Left lung (tissue), 10 donors: ENCODE data around the gene RTP3. TPM values are rescaled to one million over a fixed set of nuclear protein-coding genes. Genes with fewer than 3 reads are reported as not detected.
"Not testable (repeated sequence)": the region's sequence is repeated elsewhere in the genome, so short reads cannot be mapped to it uniquely, and the experiment has no call there.

Experiments
- ATAC-seq: fragments of 200-7000 bp; cut with Tn5 transposase; one replicate; pipeline ENCODE4 v1.9.1; 2020; ENCODE audit warnings: moderate library complexity
- DNase-seq, 4 donors: peaks; one replicate each; pipeline ENCODE4 v3.0.0-alpha.2; 2013 to 2020
- H3K27ac ChIP-seq, 2 donors: fragments of 200-600 bp; sonication (generic) in 1 of 2; one replicate each; pipeline versions ENCODE4 v1.5.0 to v1.8.0; 2020 to 2021
- H3K27me3 ChIP-seq, 2 donors: fragments of 200-600 bp; sonication (generic) in 1 of 2; one replicate each; pipeline versions ENCODE4 v1.5.0 to v1.8.0; 2020 to 2021
- H3K36me3 ChIP-seq, 2 donors: fragments of 200-600 bp; sonication (generic) in 1 of 2; one replicate each; pipeline versions ENCODE4 v1.5.0 to v1.8.0; 2020 to 2021
- H3K4me1 ChIP-seq, 2 donors: fragments of 200-600 bp; one replicate each; pipeline ENCODE4 v1.8.0; 2021
- H3K4me3 ChIP-seq, 2 donors: fragments of 200-600 bp; sonication (generic) in 1 of 2; one replicate each; pipeline versions ENCODE4 v1.5.0 to v1.8.0; 2020 to 2021; ENCODE audit warnings: mild to moderate bottlenecking in 1 of 2
- H3K9me3 ChIP-seq, 2 donors: fragments of 200-600 bp; sonication (generic) in 1 of 2; one replicate each; pipeline versions ENCODE4 v1.5.0 to v1.8.0; 2020 to 2021
- intact Hi-C, 2 donors: fragments of 100-400 bp; cut with DNase I; formaldehyde crosslinking; loops; one replicate each; pipeline versions ENCODE4 v1.11.2 to v1.14.2; 2022
- polyA plus RNA-seq, 6 donors: library from polyadenylated mRNA; unstranded; fragments of 120-200 nt; gene quantifications; one replicate each; pipeline ENCODE4 v1.2.1, GENCODE V29; 2013; ENCODE audit not compliant: insufficient read length in 6 of 6
- total RNA-seq, 2 donors: library from RNA; stranded (reverse); fragmentation: NEBNext Ultra II Directional; extraction: Animal tissue kit (Norgen Biotek cat#: 25700); gene quantifications; one replicate each; pipeline ENCODE4 v1.2.1, GENCODE V29; 2021
- TF ChIP-seq, protein P1 (sequence below), 2 donors: fragments of 200-600 bp; sonication (generic) in 1 of 2; IDR thresholded peaks; one replicate each; pipeline versions ENCODE4 v1.5.0 to v1.8.0; 2021; ENCODE audit warnings: antibody characterized with exemption in 2 of 2
- donor health status: DM: no; HTN: yes; CAD: no.
- donor health status: DM: no; HTN: no; CAD: no.

Gene RTP3
- total and polyA plus RNA-seq, 8 donors, result 0.13 TPM; not detected in 7

DNA sequence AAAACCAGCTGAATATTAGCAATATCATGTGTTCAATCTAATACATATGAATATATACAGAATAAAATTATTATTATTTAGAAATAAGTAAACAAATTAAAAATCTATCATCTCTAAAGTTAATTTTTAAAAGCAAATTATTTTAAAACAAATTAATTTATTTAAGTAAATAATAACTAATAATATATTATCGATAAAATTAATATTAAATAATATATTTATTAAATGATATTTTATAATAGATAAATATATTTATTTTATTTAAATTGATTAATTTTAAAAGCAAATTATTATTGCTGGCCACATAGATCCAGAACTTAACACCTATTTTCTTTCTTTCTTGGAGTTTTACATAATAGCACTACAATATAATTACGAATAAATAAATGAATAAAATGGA lies 22.2 kb downstream of the RTP3 start:
- Histone ChIP-seq H3K4me1 (no peaks in the 10 kb centered on the region), H3K27me3 (no peaks in the 10 kb centered on the region), H3K9me3 (no peaks in the 10 kb centered on the region), H3K4me3 (no peak overlapping the region), H3K27ac (no peak overlapping the region), H3K36me3 (no peaks in the 10 kb centered on the region)
- intact Hi-C loops, result no loop called here
- ATAC-seq (no peak), DNase-seq (no peak)
- TF ChIP-seq, protein P1, sequence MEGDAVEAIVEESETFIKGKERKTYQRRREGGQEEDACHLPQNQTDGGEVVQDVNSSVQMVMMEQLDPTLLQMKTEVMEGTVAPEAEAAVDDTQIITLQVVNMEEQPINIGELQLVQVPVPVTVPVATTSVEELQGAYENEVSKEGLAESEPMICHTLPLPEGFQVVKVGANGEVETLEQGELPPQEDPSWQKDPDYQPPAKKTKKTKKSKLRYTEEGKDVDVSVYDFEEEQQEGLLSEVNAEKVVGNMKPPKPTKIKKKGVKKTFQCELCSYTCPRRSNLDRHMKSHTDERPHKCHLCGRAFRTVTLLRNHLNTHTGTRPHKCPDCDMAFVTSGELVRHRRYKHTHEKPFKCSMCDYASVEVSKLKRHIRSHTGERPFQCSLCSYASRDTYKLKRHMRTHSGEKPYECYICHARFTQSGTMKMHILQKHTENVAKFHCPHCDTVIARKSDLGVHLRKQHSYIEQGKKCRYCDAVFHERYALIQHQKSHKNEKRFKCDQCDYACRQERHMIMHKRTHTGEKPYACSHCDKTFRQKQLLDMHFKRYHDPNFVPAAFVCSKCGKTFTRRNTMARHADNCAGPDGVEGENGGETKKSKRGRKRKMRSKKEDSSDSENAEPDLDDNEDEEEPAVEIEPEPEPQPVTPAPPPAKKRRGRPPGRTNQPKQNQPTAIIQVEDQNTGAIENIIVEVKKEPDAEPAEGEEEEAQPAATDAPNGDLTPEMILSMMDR (IDR thresholded peaks at IDR 0.05), result no peak

DNA sequence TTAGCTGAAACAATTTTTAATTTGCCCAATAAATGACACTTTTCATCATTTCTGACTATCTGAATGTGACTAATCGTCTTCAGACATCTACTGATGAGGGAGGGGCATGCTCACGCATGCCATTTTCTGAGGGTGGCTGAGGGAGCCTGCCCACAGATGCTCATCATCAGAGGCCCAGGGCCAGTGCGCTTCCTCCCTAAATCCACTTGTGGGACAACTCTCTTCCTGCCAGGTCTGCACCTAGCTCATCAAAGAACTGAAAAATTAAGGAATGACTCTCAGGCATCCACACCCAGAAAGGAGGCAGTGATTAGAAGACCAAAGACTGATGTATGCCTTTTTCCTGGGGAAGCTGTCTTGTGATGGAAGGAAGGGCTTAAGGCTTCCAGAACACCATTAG lies 22.8 kb downstream of the RTP3 start:
- ATAC-seq, result no peak
- no peaks in the 10 kb centered on the region for H3K36me3 ChIP-seq

DNA sequence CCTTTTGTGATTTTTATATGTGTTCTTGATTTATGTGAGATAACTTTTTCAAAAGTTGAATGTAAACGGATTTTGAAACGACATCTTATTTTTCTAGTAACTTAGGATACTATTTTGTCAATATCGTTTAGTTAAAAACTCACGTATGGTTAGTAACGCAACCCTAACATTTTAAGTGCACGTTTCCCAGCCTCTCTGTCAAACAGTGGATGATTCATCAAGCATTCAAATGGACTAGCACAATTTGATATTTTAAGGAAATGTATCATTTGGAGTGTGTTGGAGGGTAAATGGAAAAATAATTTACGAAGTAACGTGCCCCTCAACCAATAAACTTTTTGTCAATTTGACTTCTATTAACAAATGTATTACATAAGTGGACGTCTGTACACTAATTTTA lies 23.3 kb downstream of the RTP3 start:
- no peak overlapping the region for H3K4me3 ChIP-seq
- no peaks in the 10 kb centered on the region for H3K27me3 ChIP-seq
- H3K36me3 ChIP-seq, result no peaks in the 10 kb centered on the region
- ATAC-seq (no peak), DNase-seq (no peak)
- H3K4me1 ChIP-seq, result no peaks in the 10 kb centered on the region
- no peaks in the 10 kb centered on the region for H3K9me3 ChIP-seq
- TF ChIP-seq, protein P1 (IDR thresholded peaks at IDR 0.05), result no peak
- intact Hi-C loops, result no loop called here
- no peak overlapping the region for H3K27ac ChIP-seq

More for the DNA sequence above, 22.8 kb downstream of the RTP3 start:
- TF ChIP-seq, protein P1 (IDR thresholded peaks at IDR 0.05), result no peak
- Histone ChIP-seq H3K9me3 (no peaks in the 10 kb centered on the region), H3K27me3 (no peaks in the 10 kb centered on the region), H3K4me3 (no peak overlapping the region), H3K27ac (no peak overlapping the region), H3K4me1 (no peaks in the 10 kb centered on the region)
- intact Hi-C loops, result no loop called here
- no peak for DNase-seq

DNA sequence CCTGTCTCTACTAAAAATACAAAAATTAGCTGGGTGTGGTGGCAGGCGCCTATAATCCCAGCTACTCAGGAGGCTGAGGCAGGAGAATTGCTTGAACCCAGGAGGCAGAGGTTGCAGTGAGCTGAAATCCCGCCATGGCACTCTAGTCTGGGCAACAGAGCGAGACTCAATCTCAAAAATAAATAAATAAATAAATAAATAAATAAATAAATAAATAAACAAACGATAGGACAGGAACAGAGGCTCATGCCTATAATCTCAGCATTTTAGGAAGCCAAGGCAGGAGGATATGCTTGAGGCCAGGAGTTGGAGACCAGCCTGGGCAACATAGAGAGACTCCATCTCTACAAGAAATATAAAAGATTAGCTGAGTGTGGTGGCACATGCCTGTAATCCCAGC lies 24.4 kb downstream of the RTP3 start:
- ATAC-seq, H3K27ac ChIP-seq, H3K9me3 ChIP-seq, intact Hi-C loops, H3K27me3 ChIP-seq, H3K4me1 ChIP-seq, H3K4me3 ChIP-seq, DNase-seq, H3K36me3 ChIP-seq: not testable (repeated sequence)

DNA sequence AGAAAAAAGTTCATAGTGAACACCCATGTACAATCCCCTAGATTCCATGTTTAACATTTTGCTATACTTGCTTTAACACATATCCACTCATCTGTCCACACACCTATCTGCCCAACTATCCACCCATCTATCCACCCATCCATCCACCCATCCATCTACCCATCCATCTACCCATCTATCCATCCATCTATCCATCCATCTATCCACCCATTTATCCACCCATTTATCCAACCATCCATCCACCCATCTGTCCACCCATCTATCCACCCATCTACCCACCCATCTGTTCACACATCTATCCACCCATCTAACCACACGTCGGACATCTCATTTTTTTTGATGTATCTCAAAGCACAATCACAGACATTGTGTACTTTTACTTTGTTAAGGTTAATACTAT lies 25.8 kb downstream of the RTP3 start:
- Histone ChIP-seq H3K9me3 (no peaks in the 10 kb centered on the region), H3K27ac (no peak overlapping the region), H3K27me3 (no peaks in the 10 kb centered on the region), H3K4me1 (no peaks in the 10 kb centered on the region), H3K4me3 (no peak overlapping the region), H3K36me3 (no peaks in the 10 kb centered on the region)
- TF ChIP-seq, protein P1 (IDR thresholded peaks at IDR 0.05), result no peak
- no peak for ATAC-seq
- intact Hi-C loops, result no loop called here
- DNase-seq, result no peak

DNA sequence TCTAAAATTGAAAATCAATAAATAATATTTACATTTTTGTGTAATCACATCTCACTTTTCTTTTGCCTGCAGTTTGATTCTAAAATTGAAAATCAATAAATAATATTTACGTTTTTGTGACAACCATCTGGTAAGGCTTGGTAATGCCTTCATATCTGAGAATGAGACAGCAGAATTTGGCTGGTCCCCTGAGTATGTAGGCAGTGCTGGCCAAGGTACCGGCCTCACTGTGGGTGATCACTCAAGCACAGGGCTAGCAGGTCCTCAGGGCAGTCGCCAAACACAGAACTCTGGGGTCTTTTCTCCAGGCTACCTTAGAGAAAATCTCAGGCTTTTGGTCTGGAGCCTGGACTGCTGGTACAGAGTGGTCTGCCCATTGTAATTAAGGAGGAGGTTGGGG lies 26.2 kb downstream of the RTP3 start:
- no peak for ATAC-seq
- no peaks in the 10 kb centered on the region for H3K4me1 ChIP-seq
- no peak overlapping the region for H3K4me3 ChIP-seq
- TF ChIP-seq, protein P1 (IDR thresholded peaks at IDR 0.05), result no peak
- no peaks in the 10 kb centered on the region for H3K36me3 ChIP-seq
- no peaks in the 10 kb centered on the region for H3K9me3 ChIP-seq
- intact Hi-C loops, result no loop called here
- no peak overlapping the region for H3K27ac ChIP-seq
- H3K27me3 ChIP-seq, result no peaks in the 10 kb centered on the region
- DNase-seq, result no peak
